ENCODE data around the gene SORBS2. TPM values are rescaled to one million over a fixed set of nuclear protein-coding genes. Genes with fewer than 3 reads are reported as not detected.

SORBS2 gene
- total and polyA plus RNA-seq, 2 of the 8 experiments (the other 6 are each of a cell fraction or from before 2014, with no cell fraction given), result 73.0 to 87.1 TPM

GRCh38 chr4:185671066-185671465 lies 140.9 kb downstream of the SORBS2 start:
- Histone ChIP-seq H2BK120ac (replicated peaks; ENCODE audit: low read depth, low read length) (no peak overlapping the region), H4K5ac (ENCODE audit: insufficient read length, low read depth, low read length) (no peak overlapping the region), H3K27me3 (replicated peaks in 1 of 4; ENCODE audit: control insufficient read depth in 3 of 4, extremely low read depth in 1 of 4, insufficient read depth in 3 of 4, low read length in 3 of 4) (no peaks in the 10 kb centered on the region), H2BK20ac (ENCODE audit: low read length) (no peak overlapping the region), H3K4me3 (ENCODE audit: extremely low read depth in 1 of 4, insufficient read depth in 2 of 4, low read depth in 3 of 4, low read length in 4 of 4) (no peak overlapping the region), H2BK15ac (ENCODE audit: low read length) (peak overlapping the region; percentile 67; the same call in 1 of the 2 replicates), H2AFZ (ENCODE audit: low read length) (no peak overlapping the region), H4K20me1 (replicated peaks in 1 of 2; ENCODE audit: control insufficient read depth in 1 of 2, insufficient read depth in 2 of 2, low read length in 2 of 2) (no peaks in the 10 kb centered on the region), H3K4me1 (replicated peaks in 1 of 4; ENCODE audit: control insufficient read depth in 3 of 4, insufficient read depth in 4 of 4, low read length in 3 of 4) (no peaks in the 10 kb centered on the region), H3K9me3 (ENCODE audit: insufficient read depth in 2 of 2, low read depth in 1 of 2, low read length in 1 of 2) (no peaks in the 10 kb centered on the region), H3K4ac (replicated peaks; ENCODE audit: insufficient read length, low read depth, low read length) (no peak overlapping the region), H2BK12ac (ENCODE audit: low read depth, low read length) (no peak overlapping the region), H3K4me2 (ENCODE audit: insufficient read depth in 1 of 2, low read depth in 2 of 2, low read length in 2 of 2) (no peak overlapping the region), H3K23ac (ENCODE audit: insufficient read length) (no peak overlapping the region), H4K8ac (ENCODE audit: extremely low read depth, insufficient read depth, low read length) (no peak overlapping the region), H3K14ac (ENCODE audit: insufficient read length) (no peak overlapping the region), H3K56ac (replicated peaks; ENCODE audit: insufficient read length, low read depth, low read length) (no peak overlapping the region), H3K23me2 (ENCODE audit: low read depth, low read length) (no peaks in the 10 kb centered on the region), H3K9ac (replicated peaks in 1 of 4; ENCODE audit: extremely low read depth in 1 of 4, low read depth in 3 of 4, low read length in 3 of 4) (no peak overlapping the region), H3K79me1 (ENCODE audit: low read depth, low read length) (no peaks in the 10 kb centered on the region), H3K27ac (ENCODE audit: low read depth, low read length) (no peak overlapping the region), H2AK5ac (ENCODE audit: low read depth, low read length) (no peak overlapping the region), H3K79me2 (ENCODE audit: control insufficient read depth in 1 of 2, insufficient read depth in 2 of 2, low read length in 2 of 2) (no peaks in the 10 kb centered on the region), H4K91ac (replicated peaks; ENCODE audit: insufficient read length, low read length) (no peak overlapping the region), H2BK5ac (ENCODE audit: low read depth, low read length) (no peak overlapping the region), H3K18ac (ENCODE audit: extremely low read depth, low read length) (no peak overlapping the region; the same call in 1 of the 2 replicates), H3K36me3 (ENCODE audit: control insufficient read depth in 2 of 4, insufficient read depth in 4 of 4, low read length in 3 of 4) (peaks cover 0 to 5% (median 0%) of the 10 kb centered on the region in 4 experiments; a peak in 1 of 8 replicates)
- CTCF ChIA-PET (ENCODE audit: partially characterized antibody), result interaction anchor here (1.0 to 1.3 kb wide), 3 partner anchors 9 to 467 kb away, joined by 3 to 4 read pairs (median 3); no protein-coding TSS in a partner anchor
- DNase-seq (ENCODE audit: low read depth in 1 of 2, low spot score in 2 of 2), result no peak
- no peak for FAIRE-seq
- TF ChIP-seq SUZ12 (IDR thresholded peaks at IDR 0.05; ENCODE audit: low read length), result no peak
- TF ChIP-seq TAF7 (optimal IDR thresholded peaks at IDR 0.05; ENCODE audit: borderline replicate concordance, low read depth, low read length), result no peak
- no peak for TF ChIP-seq PHF8 (conservative IDR thresholded peaks at IDR 0.05; ENCODE audit: low read depth, low read length)
- no peak for TF ChIP-seq SP1 (IDR thresholded peaks at IDR 0.05; ENCODE audit: low read depth, low read length)
- TF ChIP-seq JUND (IDR thresholded peaks at IDR 0.05; ENCODE audit: low read length), result no peak
- no peak for TF ChIP-seq YY1 (IDR thresholded peaks at IDR 0.05; ENCODE audit: low read depth, low read length)
- no peak for TF ChIP-seq HDAC2 (IDR thresholded peaks at IDR 0.05; ENCODE audit: borderline replicate concordance in 1 of 2, low read depth in 2 of 2, low read length in 2 of 2)
- TF ChIP-seq CBX8 (IDR thresholded peaks at IDR 0.05; ENCODE audit: borderline replicate concordance, low read depth, low read length), result no peak
- no peak for TF ChIP-seq SP4 (IDR thresholded peaks at IDR 0.05; ENCODE audit: low read length)
- POLR2A ChIA-PET (ENCODE audit: partially characterized antibody), result interaction anchor here (0.7 kb wide), 1 partner anchor 10 kb away, joined by 3 read pairs; no protein-coding TSS in a partner anchor
- WGBS, 2 experiments (ENCODE audit: extremely low coverage in 1 of 2, insufficient coverage in 1 of 2, insufficient read length in 1 of 2, insufficient replicate concordance in 2 of 2, low coverage in 1 of 2, low lambda C conversion rate in 2 of 2, missing lambda C conversion rate in 1 of 2), result 75% methylated on average over 2 of the region's 2 CpGs; no CpG with 5 or more reads in 1 of the 2 experiments
